HCT116 (cell line): Measurements from ENCODE around the gene SLC9A7.

ENCODE experiments used
- CTCF ChIP-seq, 3 experiments: fragments of 200-600 bp in 1 of 3; sonication (generic) in 1 of 3; IDR thresholded peaks in 2 of 3; conservative IDR thresholded peaks in 1 of 3; 2 replicates each; pipeline ENCODE4 v1.5.1; 2012 to 2017; ENCODE audit warnings: low read depth in 2 of 3, low read length in 2 of 3, antibody characterized with exemption in 1 of 3, borderline replicate concordance in 1 of 3, control low read depth in 1 of 3, mild to moderate bottlenecking in 1 of 3, mixed read lengths in 1 of 3, mixed run types in 1 of 3, moderate library complexity in 1 of 3; ENCODE audit not compliant: insufficient read depth in 1 of 3
- EGR1 ChIP-seq: IDR thresholded peaks from 2 replicates; pipeline ENCODE4 v1.6.1; 2012; ENCODE audit warnings: low read depth
- POLR2A ChIP-seq: IDR thresholded peaks from 2 replicates; pipeline ENCODE4 v1.7.0; 2011; ENCODE audit warnings: borderline replicate concordance; ENCODE audit not compliant: insufficient read depth, insufficient read length; ENCODE audit errors: extremely low read depth
- POLR2AphosphoS5 ChIP-seq: IDR thresholded peaks from 2 replicates; pipeline ENCODE4 v1.6.1; 2011; ENCODE audit warnings: mild to moderate bottlenecking, low read depth, low read length, moderate library complexity
- SP1 ChIP-seq: IDR thresholded peaks from 2 replicates; pipeline ENCODE4 v1.6.1; 2012; ENCODE audit warnings: low read depth

GRCh38 chrX:46577221-46578005 is 181.5 kb downstream of the SLC9A7 start:
- TF ChIP-seq CTCF (IDR thresholded peaks at IDR 0.05 in 2 of 3, conservative IDR thresholded peaks at IDR 0.05 in 1 of 3; ENCODE audit: borderline replicate concordance in 1 of 3, insufficient read depth in 1 of 3, low read depth in 2 of 3, low read length in 2 of 3) (no peak), EGR1 (no peak), POLR2AphosphoS5 (no peak), SP1 (no peak), POLR2A (no peak)
